ENCODE results near the gene F2RL2.

DNA sequence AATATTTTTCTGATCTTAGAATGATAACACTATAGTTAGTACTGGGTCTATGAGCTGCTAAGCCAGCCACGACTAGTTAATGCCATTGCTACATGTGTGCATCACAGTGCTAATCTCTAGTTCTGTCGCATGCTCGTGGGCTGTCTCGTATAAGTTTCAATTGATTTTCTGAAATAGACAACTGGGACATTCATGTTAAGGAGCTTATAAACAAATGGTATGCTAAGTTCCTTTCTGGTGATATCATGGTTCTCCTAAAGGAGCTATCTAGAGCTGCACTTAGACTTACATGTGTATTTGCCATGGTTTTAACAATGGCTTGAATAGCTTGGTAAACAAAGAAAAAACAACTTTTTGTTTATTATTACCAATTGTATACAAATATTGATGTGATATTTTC is 46.2 kb downstream of the F2RL2 start:
- TF ChIP-seq, protein P1, sequence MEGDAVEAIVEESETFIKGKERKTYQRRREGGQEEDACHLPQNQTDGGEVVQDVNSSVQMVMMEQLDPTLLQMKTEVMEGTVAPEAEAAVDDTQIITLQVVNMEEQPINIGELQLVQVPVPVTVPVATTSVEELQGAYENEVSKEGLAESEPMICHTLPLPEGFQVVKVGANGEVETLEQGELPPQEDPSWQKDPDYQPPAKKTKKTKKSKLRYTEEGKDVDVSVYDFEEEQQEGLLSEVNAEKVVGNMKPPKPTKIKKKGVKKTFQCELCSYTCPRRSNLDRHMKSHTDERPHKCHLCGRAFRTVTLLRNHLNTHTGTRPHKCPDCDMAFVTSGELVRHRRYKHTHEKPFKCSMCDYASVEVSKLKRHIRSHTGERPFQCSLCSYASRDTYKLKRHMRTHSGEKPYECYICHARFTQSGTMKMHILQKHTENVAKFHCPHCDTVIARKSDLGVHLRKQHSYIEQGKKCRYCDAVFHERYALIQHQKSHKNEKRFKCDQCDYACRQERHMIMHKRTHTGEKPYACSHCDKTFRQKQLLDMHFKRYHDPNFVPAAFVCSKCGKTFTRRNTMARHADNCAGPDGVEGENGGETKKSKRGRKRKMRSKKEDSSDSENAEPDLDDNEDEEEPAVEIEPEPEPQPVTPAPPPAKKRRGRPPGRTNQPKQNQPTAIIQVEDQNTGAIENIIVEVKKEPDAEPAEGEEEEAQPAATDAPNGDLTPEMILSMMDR (IDR thresholded peaks at IDR 0.05; ENCODE audit: poor library complexity, severe bottlenecking): no peak
- TF ChIP-seq EZH2 (IDR thresholded peaks at IDR 0.05; ENCODE audit: borderline replicate concordance, insufficient read depth, low read length, poor library complexity, severe bottlenecking): no peak
- TF ChIP-seq, protein P2, sequence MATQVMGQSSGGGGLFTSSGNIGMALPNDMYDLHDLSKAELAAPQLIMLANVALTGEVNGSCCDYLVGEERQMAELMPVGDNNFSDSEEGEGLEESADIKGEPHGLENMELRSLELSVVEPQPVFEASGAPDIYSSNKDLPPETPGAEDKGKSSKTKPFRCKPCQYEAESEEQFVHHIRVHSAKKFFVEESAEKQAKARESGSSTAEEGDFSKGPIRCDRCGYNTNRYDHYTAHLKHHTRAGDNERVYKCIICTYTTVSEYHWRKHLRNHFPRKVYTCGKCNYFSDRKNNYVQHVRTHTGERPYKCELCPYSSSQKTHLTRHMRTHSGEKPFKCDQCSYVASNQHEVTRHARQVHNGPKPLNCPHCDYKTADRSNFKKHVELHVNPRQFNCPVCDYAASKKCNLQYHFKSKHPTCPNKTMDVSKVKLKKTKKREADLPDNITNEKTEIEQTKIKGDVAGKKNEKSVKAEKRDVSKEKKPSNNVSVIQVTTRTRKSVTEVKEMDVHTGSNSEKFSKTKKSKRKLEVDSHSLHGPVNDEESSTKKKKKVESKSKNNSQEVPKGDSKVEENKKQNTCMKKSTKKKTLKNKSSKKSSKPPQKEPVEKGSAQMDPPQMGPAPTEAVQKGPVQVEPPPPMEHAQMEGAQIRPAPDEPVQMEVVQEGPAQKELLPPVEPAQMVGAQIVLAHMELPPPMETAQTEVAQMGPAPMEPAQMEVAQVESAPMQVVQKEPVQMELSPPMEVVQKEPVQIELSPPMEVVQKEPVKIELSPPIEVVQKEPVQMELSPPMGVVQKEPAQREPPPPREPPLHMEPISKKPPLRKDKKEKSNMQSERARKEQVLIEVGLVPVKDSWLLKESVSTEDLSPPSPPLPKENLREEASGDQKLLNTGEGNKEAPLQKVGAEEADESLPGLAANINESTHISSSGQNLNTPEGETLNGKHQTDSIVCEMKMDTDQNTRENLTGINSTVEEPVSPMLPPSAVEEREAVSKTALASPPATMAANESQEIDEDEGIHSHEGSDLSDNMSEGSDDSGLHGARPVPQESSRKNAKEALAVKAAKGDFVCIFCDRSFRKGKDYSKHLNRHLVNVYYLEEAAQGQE (IDR thresholded peaks at IDR 0.05; ENCODE audit: borderline replicate concordance): no peak
- TF ChIP-seq POLR2AphosphoS5 (IDR thresholded peaks at IDR 0.05): no peak
- no peak for TF ChIP-seq SMC3 (conservative IDR thresholded peaks at IDR 0.05; ENCODE audit: poor library complexity)
- TF ChIP-seq EP300 (conservative IDR thresholded peaks at IDR 0.05; ENCODE audit: poor library complexity, severe bottlenecking): no peak
- no peak for TF ChIP-seq MXI1 (conservative IDR thresholded peaks at IDR 0.05; ENCODE audit: poor library complexity, severe bottlenecking)
- TF ChIP-seq RAD21 (conservative IDR thresholded peaks at IDR 0.05): no peak

All from neural cell (in vitro differentiated cells).